ENCODE results near the gene LRRC74A.

Gene LRRC74A

DNA sequence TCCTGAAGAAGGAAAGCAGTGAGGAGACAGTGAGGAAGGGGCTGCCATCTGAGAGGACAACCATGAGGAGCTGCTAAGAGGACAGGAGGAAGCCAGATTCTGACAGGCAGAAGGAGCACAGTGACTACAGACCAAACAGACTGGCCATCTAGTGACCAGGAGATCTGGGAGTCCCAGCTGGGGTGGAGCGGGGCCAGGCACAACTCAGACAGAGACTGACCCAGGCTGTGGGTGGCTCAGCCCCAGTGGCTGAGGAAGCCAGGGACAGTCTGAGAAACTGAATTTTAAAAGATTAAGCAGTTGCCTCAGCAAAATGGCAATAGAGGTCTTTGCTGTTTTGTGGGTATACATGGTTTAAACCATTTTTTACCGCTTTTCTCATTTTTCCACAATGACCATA lies 28.9 kb downstream of the LRRC74A start:
- Histone ChIP-seq H3K36me3 (ENCODE audit: control insufficient read depth, insufficient read depth, low read length) (no peaks in the 10 kb centered on the region), H3K27me3 (replicated peaks; ENCODE audit: control insufficient read depth, insufficient read depth, low read length) (peaks cover 2% of the 10 kb centered on the region; the same call in 1 of the 2 replicates), H3K4me3 (replicated peaks; ENCODE audit: low read depth, low read length) (no peak overlapping the region)
- TF ChIP-seq, protein P1, sequence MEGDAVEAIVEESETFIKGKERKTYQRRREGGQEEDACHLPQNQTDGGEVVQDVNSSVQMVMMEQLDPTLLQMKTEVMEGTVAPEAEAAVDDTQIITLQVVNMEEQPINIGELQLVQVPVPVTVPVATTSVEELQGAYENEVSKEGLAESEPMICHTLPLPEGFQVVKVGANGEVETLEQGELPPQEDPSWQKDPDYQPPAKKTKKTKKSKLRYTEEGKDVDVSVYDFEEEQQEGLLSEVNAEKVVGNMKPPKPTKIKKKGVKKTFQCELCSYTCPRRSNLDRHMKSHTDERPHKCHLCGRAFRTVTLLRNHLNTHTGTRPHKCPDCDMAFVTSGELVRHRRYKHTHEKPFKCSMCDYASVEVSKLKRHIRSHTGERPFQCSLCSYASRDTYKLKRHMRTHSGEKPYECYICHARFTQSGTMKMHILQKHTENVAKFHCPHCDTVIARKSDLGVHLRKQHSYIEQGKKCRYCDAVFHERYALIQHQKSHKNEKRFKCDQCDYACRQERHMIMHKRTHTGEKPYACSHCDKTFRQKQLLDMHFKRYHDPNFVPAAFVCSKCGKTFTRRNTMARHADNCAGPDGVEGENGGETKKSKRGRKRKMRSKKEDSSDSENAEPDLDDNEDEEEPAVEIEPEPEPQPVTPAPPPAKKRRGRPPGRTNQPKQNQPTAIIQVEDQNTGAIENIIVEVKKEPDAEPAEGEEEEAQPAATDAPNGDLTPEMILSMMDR (IDR thresholded peaks at IDR 0.05; ENCODE audit: insufficient read depth, low read length, poor library complexity, severe bottlenecking) = no peak
- no peak for DNase-seq (ENCODE audit: extremely low read depth, insufficient read length)

DNA sequence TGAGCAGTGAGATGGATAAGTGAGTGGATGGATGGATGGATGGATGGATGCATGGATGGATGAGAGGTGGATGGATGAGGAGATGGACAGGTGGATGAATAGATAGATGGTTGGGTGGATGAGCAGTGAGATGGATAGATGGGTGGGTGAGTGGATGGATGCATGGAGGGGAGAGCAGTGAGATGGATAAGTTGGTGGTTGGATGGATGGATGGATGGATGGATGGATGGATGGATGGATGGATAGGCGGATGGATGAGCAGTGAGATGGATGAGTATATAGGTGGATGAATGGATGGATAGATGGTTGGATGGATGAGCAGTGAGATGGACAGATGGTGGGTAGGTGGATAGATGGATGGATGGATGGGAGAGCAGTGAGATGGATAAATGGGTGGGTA lies 30.6 kb downstream of the LRRC74A start:
- TF ChIP-seq, protein P1 (IDR thresholded peaks at IDR 0.05; ENCODE audit: insufficient read depth, low read length, poor library complexity, severe bottlenecking) = no peak
- H3K27me3 ChIP-seq (replicated peaks; ENCODE audit: control insufficient read depth, insufficient read depth, low read length) = peaks cover 2% of the 10 kb centered on the region; the same call in 1 of the 2 replicates
- no peak for DNase-seq (ENCODE audit: extremely low read depth, insufficient read length)
- H3K36me3 ChIP-seq (ENCODE audit: control insufficient read depth, insufficient read depth, low read length) = no peaks in the 10 kb centered on the region
- H3K4me3 ChIP-seq (replicated peaks; ENCODE audit: low read depth, low read length) = no peak overlapping the region

DNA sequence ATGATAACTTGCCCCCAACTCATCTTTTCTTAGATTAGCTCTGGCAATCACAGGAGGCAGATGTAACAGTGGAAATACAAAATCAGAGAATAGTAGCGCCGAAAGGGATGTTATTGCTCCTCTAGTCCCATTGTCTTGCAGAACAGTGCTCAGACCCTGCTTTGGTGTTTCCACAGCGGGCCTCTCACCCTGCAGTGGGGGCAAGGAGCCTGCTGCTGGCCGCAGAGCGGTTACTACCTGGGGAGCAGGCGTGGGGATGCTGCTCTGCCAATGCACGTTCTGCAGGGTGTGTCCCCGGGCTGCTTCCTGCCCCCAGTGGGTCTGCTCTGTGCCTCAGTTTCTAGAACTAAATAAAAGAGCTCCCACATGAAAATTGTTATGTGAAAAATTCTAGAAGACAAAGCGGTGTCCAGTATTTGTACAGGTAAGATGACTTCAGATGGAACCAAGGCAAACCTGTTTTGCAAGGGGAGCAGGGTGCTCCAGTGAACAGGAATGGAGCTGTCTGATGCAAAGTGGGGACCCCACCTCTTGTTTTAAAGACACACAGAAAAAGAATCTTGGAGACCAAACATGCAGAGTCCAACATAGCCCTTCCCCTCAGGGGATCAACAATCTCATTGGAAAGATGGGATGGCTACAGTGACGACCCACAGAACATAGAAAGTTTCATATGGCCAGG lies 35.5 kb downstream of the LRRC74A start:
- no peaks in the 10 kb centered on the region for H3K27me3 ChIP-seq (replicated peaks; ENCODE audit: control insufficient read depth, insufficient read depth, low read length)
- DNase-seq (ENCODE audit: extremely low read depth, insufficient read length) = no peak
- TF ChIP-seq, protein P1 (IDR thresholded peaks at IDR 0.05; ENCODE audit: insufficient read depth, low read length, poor library complexity, severe bottlenecking) = no peak

DNA sequence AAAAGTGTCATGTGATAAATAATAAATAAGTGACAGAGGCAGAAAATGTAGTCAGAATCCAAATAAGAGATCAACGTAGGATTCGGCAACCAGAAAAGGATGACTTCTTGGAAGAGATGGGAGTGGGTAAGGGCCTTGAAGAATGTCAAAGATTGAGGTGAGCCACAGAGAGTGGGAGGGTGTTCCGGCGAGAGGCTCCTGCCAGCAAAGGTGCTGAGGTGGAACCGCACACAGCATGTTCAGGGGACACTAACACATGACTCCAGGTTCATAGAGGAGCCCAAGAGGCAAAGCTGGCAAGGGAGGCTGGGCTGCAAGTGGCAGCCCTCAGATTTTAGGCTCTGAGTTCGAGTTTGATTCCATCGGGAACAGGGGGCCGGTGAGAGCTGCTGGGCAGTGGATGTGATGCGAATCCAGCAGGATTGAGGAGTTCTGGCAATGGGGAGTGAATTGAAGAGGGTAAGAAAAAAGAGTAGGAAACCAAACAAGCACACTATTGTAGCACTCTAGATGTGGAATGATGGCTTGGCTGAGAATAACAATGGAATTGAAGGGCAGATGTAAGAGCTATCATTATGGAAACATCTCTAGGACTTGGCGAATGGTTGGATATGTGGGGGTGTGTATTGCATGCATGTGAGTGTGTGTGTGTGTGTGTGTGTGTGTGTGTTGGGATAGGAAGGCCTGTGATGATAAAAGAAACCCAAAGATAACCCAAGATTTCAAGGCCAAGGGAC lies 36.5 kb downstream of the LRRC74A start:
- H3K27me3 ChIP-seq (replicated peaks; ENCODE audit: control insufficient read depth, insufficient read depth, low read length) = no peaks in the 10 kb centered on the region
- H3K4me3 ChIP-seq (replicated peaks; ENCODE audit: low read depth, low read length) = no peak overlapping the region
- TF ChIP-seq, protein P1 (IDR thresholded peaks at IDR 0.05; ENCODE audit: insufficient read depth, low read length, poor library complexity, severe bottlenecking) = no peak
- no peak for DNase-seq (ENCODE audit: extremely low read depth, insufficient read length)
- H3K36me3 ChIP-seq (ENCODE audit: control insufficient read depth, insufficient read depth, low read length) = no peaks in the 10 kb centered on the region

More for the DNA sequence above, 35.5 kb downstream of the LRRC74A start:
- Histone ChIP-seq H3K4me3 (replicated peaks; ENCODE audit: low read depth, low read length) (no peak overlapping the region), H3K36me3 (ENCODE audit: control insufficient read depth, insufficient read depth, low read length) (no peaks in the 10 kb centered on the region)

DNA sequence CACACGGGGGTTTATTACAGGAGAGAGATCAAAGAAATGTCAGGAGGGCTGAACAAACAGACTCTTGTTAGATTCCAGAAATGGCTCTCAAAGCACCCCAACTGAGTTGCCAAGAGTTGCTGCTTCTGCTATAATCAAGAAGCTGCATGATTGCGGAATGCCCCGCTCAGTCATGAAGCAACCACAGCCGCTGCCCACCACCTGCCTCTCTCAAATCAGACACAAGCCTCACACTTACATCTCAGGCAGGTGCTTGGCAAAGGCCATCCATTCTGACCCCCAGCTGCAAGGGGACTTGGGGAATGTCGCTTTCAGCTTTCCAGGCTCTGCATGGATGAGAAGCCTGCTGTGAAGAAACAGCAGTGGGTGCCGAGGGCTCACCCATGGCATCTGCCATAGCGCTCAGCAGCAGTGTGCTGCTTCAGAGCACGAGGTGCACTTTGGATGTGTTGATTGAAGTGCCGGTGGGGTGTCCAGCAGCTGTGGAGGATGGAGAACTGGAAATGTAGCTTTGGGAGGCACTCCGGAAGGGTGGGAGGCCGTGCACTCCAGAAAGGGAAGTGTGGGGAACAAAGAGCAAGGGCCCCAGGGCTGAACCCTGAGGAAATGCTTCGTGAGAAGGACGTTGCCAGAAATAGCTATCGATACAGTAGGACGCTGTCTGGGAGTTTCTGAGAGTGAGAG lies 37.7 kb downstream of the LRRC74A start:
- TF ChIP-seq, protein P1 (IDR thresholded peaks at IDR 0.05; ENCODE audit: insufficient read depth, low read length, poor library complexity, severe bottlenecking) = no peak
- DNase-seq (ENCODE audit: extremely low read depth, insufficient read length) = peak; percentile 44
- Histone ChIP-seq H3K4me3 (replicated peaks; ENCODE audit: low read depth, low read length) (no peak overlapping the region), H3K36me3 (ENCODE audit: control insufficient read depth, insufficient read depth, low read length) (no peaks in the 10 kb centered on the region), H3K27me3 (replicated peaks; ENCODE audit: control insufficient read depth, insufficient read depth, low read length) (no peaks in the 10 kb centered on the region)

Measured in GM06990 (cell line).